Mesodermal cell (in vitro differentiated cells): ENCODE results near the gene ATXN7L2.

Source experiments
- H3K27ac ChIP-seq: 2 replicates; pipeline ENCODE4 v1.7.0; 2013; ENCODE audit warnings: mild to moderate bottlenecking, low read depth, low read length, moderate library complexity; ENCODE audit not compliant: severe bottlenecking
- H3K36me3 ChIP-seq: 2 replicates; pipeline ENCODE4 v1.7.1; 2013; ENCODE audit warnings: mild to moderate bottlenecking, low read length, moderate library complexity; ENCODE audit not compliant: control insufficient read depth, insufficient read depth
- H3K4me1 ChIP-seq: one replicate; pipeline ENCODE4 v1.7.1; 2013; ENCODE audit warnings: mild to moderate bottlenecking, low read length; ENCODE audit not compliant: insufficient read depth, control insufficient read depth, poor library complexity, severe bottlenecking
- H3K4me3 ChIP-seq: 2 replicates; pipeline ENCODE4 v1.7.0; 2013; ENCODE audit warnings: low read length, control low read depth, mild to moderate bottlenecking; ENCODE audit not compliant: insufficient read depth, poor library complexity, severe bottlenecking; ENCODE audit errors: extremely low read depth
- H3K9me3 ChIP-seq: 2 replicates; pipeline ENCODE4 v1.7.1; 2013; ENCODE audit warnings: mild to moderate bottlenecking, low read length, moderate library complexity; ENCODE audit not compliant: control insufficient read depth
- WGBS, 2 experiments: methylation state at CpG; one replicate each; pipeline ENCODE4 v1.1.5; 2013; ENCODE audit warnings: missing lambda C conversion rate in 2 of 2; ENCODE audit not compliant: insufficient coverage in 2 of 2; 5-methylcytosine and 5-hydroxymethylcytosine counted together

Gene ATXN7L2

DNA sequence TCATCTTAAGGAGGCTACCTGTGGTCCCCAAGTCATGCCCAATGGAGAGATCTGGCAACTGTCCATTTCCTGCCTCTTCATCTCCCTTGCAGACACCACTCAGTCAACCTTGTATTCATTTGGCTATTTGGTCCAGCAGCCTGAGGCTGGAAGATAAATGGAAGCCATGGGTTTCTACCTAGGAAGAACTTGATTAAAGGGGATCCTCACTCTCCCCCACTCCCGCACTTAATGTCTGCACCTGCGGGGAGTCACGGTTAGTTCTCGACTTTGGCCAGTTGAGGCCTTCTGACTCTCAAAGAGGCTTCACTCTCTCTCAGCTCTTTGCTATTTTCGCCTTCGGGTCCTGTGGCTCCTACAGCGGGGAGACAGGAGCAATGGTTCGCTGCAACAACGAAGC is 8.4 kb upstream of the ATXN7L2 start:
- Histone ChIP-seq H3K36me3 (no peaks in the 10 kb centered on the region), H3K4me1 (no peaks in the 10 kb centered on the region), H3K9me3 (no peaks in the 10 kb centered on the region), H3K4me3 (no peak overlapping the region), H3K27ac (no peak overlapping the region)
- WGBS, 2 experiments, result 81 to 85% methylated on average over 9 of the region's 9 CpGs

GRCh38 chr1:109476825-109477224 is 6.9 kb upstream of the ATXN7L2 start:
- Histone ChIP-seq H3K36me3 (no peaks in the 10 kb centered on the region), H3K9me3 (no peaks in the 10 kb centered on the region), H3K27ac (no peak overlapping the region), H3K4me3 (no peak overlapping the region), H3K4me1 (no peaks in the 10 kb centered on the region)
- WGBS, 2 experiments, result 65 to 88% methylated on average over 1 to 2 of the region's 8 CpGs

DNA sequence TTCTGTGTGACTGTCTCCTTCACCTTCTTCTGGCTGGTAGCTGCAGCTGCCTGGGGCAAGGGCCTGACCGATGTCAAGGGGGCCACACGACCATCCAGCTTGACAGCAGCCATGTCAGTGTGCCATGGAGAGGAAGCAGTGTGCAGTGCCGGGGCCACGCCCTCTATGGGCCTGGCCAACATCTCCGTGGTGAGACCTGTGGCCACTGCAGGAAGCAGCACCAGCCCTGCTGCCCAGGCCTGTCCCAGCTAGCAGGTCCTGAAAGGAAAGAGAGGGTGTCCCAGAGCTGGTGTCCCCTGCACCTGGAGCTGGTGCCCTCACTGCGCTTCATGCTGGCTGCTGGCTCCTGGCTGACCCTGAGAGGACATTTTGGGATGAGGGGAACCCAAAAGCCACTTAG is 5.9 kb upstream of the ATXN7L2 start:
- H3K36me3 ChIP-seq, result no peaks in the 10 kb centered on the region
- H3K9me3 ChIP-seq, result no peaks in the 10 kb centered on the region
- WGBS, 2 experiments, result 75 to 84% methylated on average over 5 to 6 of the region's 6 CpGs
- H3K4me3 ChIP-seq, result no peak overlapping the region
- no peaks in the 10 kb centered on the region for H3K4me1 ChIP-seq
- no peak overlapping the region for H3K27ac ChIP-seq

DNA sequence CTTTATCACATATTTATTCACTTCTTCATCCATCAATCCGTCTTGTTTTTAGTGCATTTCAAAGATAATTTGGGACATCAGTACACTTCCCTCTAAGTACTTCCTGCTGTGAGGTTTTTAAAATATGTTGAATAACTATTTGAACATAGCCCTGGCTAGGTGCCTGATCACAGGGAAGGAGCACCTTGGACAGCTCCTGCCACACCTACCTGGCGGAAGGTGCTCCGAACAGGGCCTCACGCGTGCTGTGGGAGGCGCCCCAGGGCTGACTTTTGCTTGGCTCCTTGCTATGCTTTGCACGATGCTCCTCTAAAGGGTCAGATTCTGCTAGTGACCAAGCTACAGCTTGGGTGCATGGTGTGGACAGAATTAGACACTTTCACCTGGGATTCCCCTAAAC is 4.9 kb upstream of the ATXN7L2 start:
- Histone ChIP-seq H3K9me3 (no peaks in the 10 kb centered on the region), H3K27ac (no peak overlapping the region), H3K36me3 (no peaks in the 10 kb centered on the region), H3K4me3 (no peak overlapping the region), H3K4me1 (no peaks in the 10 kb centered on the region)
- 43 to 48% methylated on average over 5 to 6 of the region's 7 CpGs for WGBS, 2 experiments

DNA sequence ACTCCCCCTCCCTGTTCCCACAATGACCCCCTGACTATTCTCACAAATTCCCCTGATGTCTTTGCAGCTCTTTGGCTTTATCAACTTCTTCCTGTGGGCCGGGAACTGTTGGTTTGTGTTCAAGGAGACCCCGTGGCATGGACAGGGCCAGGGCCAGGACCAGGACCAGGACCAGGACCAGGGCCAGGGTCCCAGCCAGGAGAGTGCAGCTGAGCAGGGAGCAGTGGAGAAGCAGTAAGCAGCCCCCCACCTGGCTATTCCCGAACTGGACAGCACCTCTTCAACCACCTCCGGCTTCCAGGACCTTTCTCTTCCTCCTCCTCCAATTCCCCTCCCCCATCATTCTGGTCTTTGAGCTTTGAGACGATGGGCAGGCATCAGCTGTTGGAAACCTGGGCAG is 4.4 kb upstream of the ATXN7L2 start:
- H3K9me3 ChIP-seq, result no peaks in the 10 kb centered on the region
- H3K4me1 ChIP-seq, result no peaks in the 10 kb centered on the region
- no peak overlapping the region for H3K27ac ChIP-seq
- WGBS, 2 experiments, result 78 to 89% methylated on average over 5 of the region's 5 CpGs
- no peaks in the 10 kb centered on the region for H3K36me3 ChIP-seq
- no peak overlapping the region for H3K4me3 ChIP-seq

DNA sequence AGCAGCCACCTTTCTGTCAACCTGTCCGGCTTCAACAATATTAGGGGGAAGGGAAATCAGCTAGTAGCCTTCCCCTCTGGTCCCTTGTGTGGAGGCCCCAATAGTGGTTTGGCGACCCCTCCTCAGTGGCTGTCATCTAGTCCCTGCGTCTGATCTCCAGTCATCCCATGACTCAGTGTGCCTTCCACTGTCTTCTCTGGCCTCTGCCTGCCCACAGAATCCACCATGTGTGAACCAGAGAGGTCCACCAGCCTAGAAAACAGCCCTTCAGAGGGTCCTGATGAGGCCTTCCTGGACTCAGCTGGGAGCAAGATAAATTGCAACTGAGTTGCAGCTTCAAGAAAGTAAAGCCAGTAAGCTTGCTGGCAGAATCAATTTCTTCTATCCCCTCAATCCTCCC is 3.8 kb upstream of the ATXN7L2 start:
- H3K4me1 ChIP-seq, result peaks cover 4% of the 10 kb centered on the region
- no peaks in the 10 kb centered on the region for H3K36me3 ChIP-seq
- 82 to 93% methylated on average over 3 of the region's 3 CpGs for WGBS, 2 experiments
- no peak overlapping the region for H3K27ac ChIP-seq
- no peaks in the 10 kb centered on the region for H3K9me3 ChIP-seq
- H3K4me3 ChIP-seq, result no peak overlapping the region

- Histone ChIP-seq H3K27ac (no peak overlapping the region), H3K9me3 (no peaks in the 10 kb centered on the region), H3K4me1 (peaks cover 10% of the 10 kb centered on the region), H3K4me3 (no peak overlapping the region), H3K36me3 (peaks cover 11% of the 10 kb centered on the region)
- WGBS, 2 experiments, result 84% methylated on average over 2 of the region's 2 CpGs; no CpG with 5 or more reads in 1 of the 2 experiments
These were observed 2.1 kb upstream of the ATXN7L2 start for GRCh38 chr1:109481646-109482045.

GRCh38 chr1:109482242-109482641 is 1.5 kb upstream of the ATXN7L2 start:
- Histone ChIP-seq H3K27ac (no peak overlapping the region), H3K4me1 (peaks cover 10% of the 10 kb centered on the region), H3K4me3 (no peak overlapping the region), H3K36me3 (peaks cover 16% of the 10 kb centered on the region), H3K9me3 (no peaks in the 10 kb centered on the region)

DNA sequence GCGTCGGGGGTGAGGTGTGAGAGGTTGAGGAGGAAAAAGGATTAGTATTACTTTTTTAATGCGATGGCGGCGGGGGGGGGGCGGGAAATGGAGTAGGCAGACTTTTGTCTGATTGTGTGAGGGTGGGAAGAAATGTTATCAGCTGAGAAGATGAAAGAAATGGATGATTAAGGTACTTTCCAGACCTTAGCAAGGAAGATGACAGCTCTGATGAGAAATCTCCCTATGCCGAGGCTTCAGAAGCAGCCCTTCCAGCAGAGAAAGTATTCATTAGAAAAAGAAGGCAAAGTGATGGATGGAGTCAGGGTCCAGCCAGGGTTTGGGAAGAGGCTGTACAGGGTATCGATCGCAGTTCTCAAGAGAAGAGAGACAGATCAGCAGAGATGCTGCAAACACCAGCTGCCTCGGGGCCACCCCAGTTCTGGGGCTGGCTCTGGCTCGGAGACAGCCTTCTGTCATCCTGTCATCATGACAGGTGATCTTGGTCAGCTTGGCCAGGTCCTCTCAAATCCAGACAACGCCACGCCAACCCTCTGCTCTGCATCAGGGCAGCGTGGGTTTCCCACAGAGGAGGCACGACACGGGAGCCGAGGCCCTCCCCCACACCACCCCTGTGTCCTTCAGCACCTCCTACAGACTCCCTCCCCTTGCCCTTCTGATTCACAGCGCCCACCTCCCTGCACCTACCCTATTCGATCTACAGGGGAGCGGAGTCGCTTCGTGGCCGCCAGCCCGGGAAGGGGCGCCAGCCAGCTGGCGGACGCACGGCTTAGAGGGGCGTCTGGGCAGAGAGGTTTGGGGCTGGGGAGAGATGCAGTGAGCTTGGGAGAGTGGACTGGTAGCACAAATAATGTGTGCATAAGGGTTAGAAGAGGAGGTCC is 674 bp upstream of the ATXN7L2 start:
- H3K4me3 ChIP-seq, result peak overlapping the region; percentile 53
- no peaks in the 10 kb centered on the region for H3K9me3 ChIP-seq
- WGBS, 2 experiments, result 13 to 17% methylated on average over 15 to 20 of the region's 29 CpGs
- peaks cover 10% of the 10 kb centered on the region for H3K4me1 ChIP-seq
- peak overlapping the region; percentile 29 for H3K27ac ChIP-seq
- peaks cover 23% of the 10 kb centered on the region for H3K36me3 ChIP-seq

DNA sequence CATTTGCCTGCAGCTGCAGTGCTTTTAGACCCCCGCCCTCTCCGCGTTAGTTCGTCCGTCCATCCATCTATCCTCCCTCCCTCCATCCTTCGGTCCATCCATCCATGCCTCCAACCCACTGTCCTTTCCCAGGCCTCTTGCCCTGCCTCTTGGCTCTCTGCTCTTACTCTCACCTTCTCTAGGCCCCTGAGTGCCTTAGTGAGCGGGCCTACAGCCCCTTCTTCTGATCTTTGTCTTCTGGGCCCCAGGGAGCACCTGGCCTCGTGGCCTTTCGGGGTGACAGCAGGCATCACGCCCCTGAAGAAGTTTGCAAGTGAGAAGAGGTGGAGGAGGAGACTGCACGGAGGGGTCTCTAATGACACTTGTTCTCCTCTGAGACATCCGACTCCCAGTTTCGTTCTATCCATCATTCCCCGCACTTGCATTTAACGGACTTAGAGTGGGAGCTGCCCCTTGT is 842 bp downstream of the ATXN7L2 start:
- peak overlapping the region; percentile 72 for H3K4me3 ChIP-seq
- WGBS, 2 experiments, result 1 to 13% methylated on average over 6 to 11 of the region's 15 CpGs
- H3K27ac ChIP-seq, result peak overlapping the region; percentile 98
- H3K4me1 ChIP-seq, result peaks cover 10% of the 10 kb centered on the region
- H3K36me3 ChIP-seq, result peaks cover 39% of the 10 kb centered on the region
- H3K9me3 ChIP-seq, result no peaks in the 10 kb centered on the region

DNA sequence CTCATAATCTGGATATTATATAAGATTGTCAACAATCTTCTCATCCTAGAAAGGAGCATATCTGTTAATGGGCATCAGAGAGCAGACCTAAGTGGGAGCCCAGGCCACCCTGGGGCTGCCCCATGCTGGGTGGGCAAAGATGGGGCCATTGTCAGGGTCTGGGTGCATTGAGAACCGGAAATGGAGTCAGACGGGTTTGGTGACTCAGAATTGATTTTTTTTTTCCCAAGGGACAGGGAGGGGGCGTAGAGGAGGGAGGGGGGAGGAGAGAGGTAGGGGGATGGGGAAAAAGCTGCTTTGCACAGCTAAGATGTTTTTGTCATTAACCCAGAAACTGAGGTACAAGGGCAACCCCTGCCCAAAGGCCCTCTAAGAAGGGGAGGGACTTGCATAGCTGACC is 1.3 kb downstream of the ATXN7L2 start:
- WGBS, 2 experiments, result 10% methylated on average over 2 of the region's 3 CpGs; no CpG with 5 or more reads in 1 of the 2 experiments
- Histone ChIP-seq H3K4me1 (peaks cover 10% of the 10 kb centered on the region), H3K9me3 (no peaks in the 10 kb centered on the region), H3K36me3 (peaks cover 43% of the 10 kb centered on the region), H3K27ac (peak overlapping the region; percentile 23), H3K4me3 (peak overlapping the region; percentile 72)
